Left ventricle myocardium inferior (tissue), 1 donor: ENCODE measurements around the gene SURF1. TPM values are rescaled to one million over a fixed set of nuclear protein-coding genes. Genes with fewer than 3 reads are reported as not detected.

Experiments
- DNase-seq: peaks from one replicate; pipeline ENCODE4 v3.0.0-alpha.2; 2020
- H3K27ac ChIP-seq: fragments of 200-600 bp; replicated peaks from 2 replicates; pipeline ENCODE4 v1.8.0; 2021
- H3K27me3 ChIP-seq: fragments of 200-600 bp; 2 replicates; pipeline ENCODE4 v1.8.0; 2021; ENCODE audit warnings: low read depth
- H3K36me3 ChIP-seq: fragments of 200-600 bp; 2 replicates; pipeline ENCODE4 v1.8.0; 2021
- H3K4me1 ChIP-seq: fragments of 200-600 bp; 2 replicates; pipeline ENCODE4 v1.8.0; 2021
- H3K4me3 ChIP-seq: fragments of 200-600 bp; 2 replicates; pipeline ENCODE4 v1.8.0; 2021; ENCODE audit warnings: mild to moderate bottlenecking, moderate library complexity
- H3K9me3 ChIP-seq: fragments of 200-600 bp; replicated peaks from 2 replicates; pipeline ENCODE4 v1.8.0; 2021
- CTCF ChIP-seq: fragments of 200-600 bp; IDR thresholded peaks from 2 replicates; pipeline ENCODE4 v1.8.0; 2021; ENCODE audit warnings: antibody characterized with exemption, mild to moderate bottlenecking, borderline replicate concordance
- intact Hi-C: fragments of 100-400 bp; cut with micrococcal nuclease; formaldehyde crosslinking; loops from one replicate; pipeline ENCODE4 v1.11.0; 2022
- total RNA-seq: library from RNA; stranded (reverse); fragmentation: NEBNext Ultra II Directional; extraction: Animal tissue kit (Norgen Biotek cat#: 25700); gene quantifications from one replicate; pipeline ENCODE4 v1.2.1, GENCODE V29; 2021
- donor health status: DM: no; HTN: yes; CAD: no; lungs with severe emphysema.

Gene SURF1
- total RNA-seq, 1 donor from 2014 or later: 60.7 TPM

GRCh38 chr9:133384736-133385321, 28.5 kb upstream of the SURF1 start:
- H3K27me3 ChIP-seq: peaks cover 6% of the 10 kb centered on the region
- H3K36me3 ChIP-seq: no peaks in the 10 kb centered on the region
- DNase-seq: no peak
- intact Hi-C loops: no loop called here
- no peak overlapping the region for H3K27ac ChIP-seq
- TF ChIP-seq CTCF: no peak
- H3K9me3 ChIP-seq: no peaks in the 10 kb centered on the region
- H3K4me1 ChIP-seq: no peaks in the 10 kb centered on the region
- H3K4me3 ChIP-seq: no peak overlapping the region

- Histone ChIP-seq H3K27me3 (no peaks in the 10 kb centered on the region), H3K36me3 (no peaks in the 10 kb centered on the region), H3K4me3 (no peak overlapping the region), H3K27ac (no peak overlapping the region), H3K4me1 (no peaks in the 10 kb centered on the region), H3K9me3 (no peaks in the 10 kb centered on the region)
- intact Hi-C loops: no loop called here
- no peak for TF ChIP-seq CTCF
- DNase-seq: no peak
Observed at GRCh38 chr9:133383438-133383837, 27.2 kb upstream of the SURF1 start.

GRCh38 chr9:133382507-133383141, 26.3 kb upstream of the SURF1 start:
- Histone ChIP-seq H3K9me3 (no peaks in the 10 kb centered on the region), H3K4me1 (no peaks in the 10 kb centered on the region), H3K4me3 (no peak overlapping the region), H3K27ac (no peak overlapping the region), H3K36me3 (no peaks in the 10 kb centered on the region), H3K27me3 (no peaks in the 10 kb centered on the region)
- TF ChIP-seq CTCF: no peak
- intact Hi-C loops: no loop called here
- DNase-seq: no peak

GRCh38 chr9:133380734-133381133, 24.4 kb upstream of the SURF1 start:
- TF ChIP-seq CTCF: no peak
- DNase-seq: no peak
- Histone ChIP-seq H3K27me3 (no peaks in the 10 kb centered on the region), H3K4me1 (peaks cover 11% of the 10 kb centered on the region), H3K9me3 (no peaks in the 10 kb centered on the region), H3K27ac (no peak overlapping the region), H3K4me3 (no peak overlapping the region), H3K36me3 (no peaks in the 10 kb centered on the region)
- intact Hi-C loops: no loop called here

GRCh38 chr9:133379153-133380086, 23.1 kb upstream of the SURF1 start:
- Histone ChIP-seq H3K27ac (no peak overlapping the region), H3K27me3 (no peaks in the 10 kb centered on the region), H3K4me1 (peaks cover 24% of the 10 kb centered on the region), H3K4me3 (no peak overlapping the region), H3K36me3 (no peaks in the 10 kb centered on the region), H3K9me3 (no peaks in the 10 kb centered on the region)
- TF ChIP-seq CTCF: no peak
- DNase-seq: no peak
- intact Hi-C loops: no loop called here
